Frontal cortex (tissue), 4 donors: Measurements from ENCODE around the gene SHOC2. TPM values are rescaled to one million over a fixed set of nuclear protein-coding genes. Genes with fewer than 3 reads are reported as not detected.

Experiments used
- DNase-seq, 2 donors: peaks; one replicate each; pipeline ENCODE4 v3.0.0; 2012; ENCODE audit warnings: low spot score in 2 of 2
- FAIRE-seq: peaks from 2 replicates; lab custom pipeline; 2012; peaks lifted over from hg19 to GRCh38; lab: Jason Lieb, UNC
- total RNA-seq: library from RNA; depleted of rRNA; stranded (reverse); fragments of >200 nt; gene quantifications from one replicate; pipeline ENCODE4 v1.2.3, GENCODE V29; 2014
- donor health status: control.
- donor health status: control.
- donor health status: control.

Gene SHOC2
- total RNA-seq, 1 donor from 2014 or later = 188 TPM

GRCh38 chr10:110976577-110976976, 57.2 kb downstream of the SHOC2 start:
- no peak for FAIRE-seq

GRCh38 chr10:110977662-110978061, 58.3 kb downstream of the SHOC2 start:
- DNase-seq (no peak), FAIRE-seq (no peak)

More at GRCh38 chr10:110976577-110976976, 57.2 kb downstream of the SHOC2 start:
- DNase-seq = no peak

GRCh38 chr10:110978204-110978603, 58.8 kb downstream of the SHOC2 start:
- FAIRE-seq = no peak
- DNase-seq = no peak

GRCh38 chr10:110979611-110980010, 60.2 kb downstream of the SHOC2 start:
- no peak for DNase-seq

GRCh38 chr10:110980807-110981206, 61.4 kb downstream of the SHOC2 start:
- DNase-seq (no peak), FAIRE-seq (no peak)

More at GRCh38 chr10:110979611-110980010, 60.2 kb downstream of the SHOC2 start:
- no peak for FAIRE-seq

GRCh38 chr10:110983466-110983865, 64.1 kb downstream of the SHOC2 start:
- no peak for DNase-seq
- no peak for FAIRE-seq

- FAIRE-seq = no peak
Observed at GRCh38 chr10:110985497-110986275, 66.3 kb downstream of the SHOC2 start.

GRCh38 chr10:110989016-110989415, 69.6 kb downstream of the SHOC2 start:
- no peak for DNase-seq
- FAIRE-seq = no peak

More at GRCh38 chr10:110985497-110986275, 66.3 kb downstream of the SHOC2 start:
- DNase-seq = no peak

GRCh38 chr10:110992006-110992800, 72.8 kb downstream of the SHOC2 start:
- FAIRE-seq = no peak
- DNase-seq = no peak

- FAIRE-seq (no peak), DNase-seq (no peak)
Observed at GRCh38 chr10:110993024-110993693, 73.8 kb downstream of the SHOC2 start.

GRCh38 chr10:110994406-110995086, 75.1 kb downstream of the SHOC2 start:
- DNase-seq = no peak
- FAIRE-seq = no peak

GRCh38 chr10:110995301-110995700, 75.9 kb downstream of the SHOC2 start:
- no peak for FAIRE-seq

GRCh38 chr10:110996256-110996655, 76.9 kb downstream of the SHOC2 start:
- FAIRE-seq (no peak), DNase-seq (no peak)

More at GRCh38 chr10:110995301-110995700, 75.9 kb downstream of the SHOC2 start:
- DNase-seq = no peak

- FAIRE-seq (no peak), DNase-seq (no peak)
Observed at GRCh38 chr10:111004016-111004415, 84.6 kb downstream of the SHOC2 start.

- DNase-seq (no peak), FAIRE-seq (no peak)
Observed at GRCh38 chr10:111007486-111007885, 88.1 kb downstream of the SHOC2 start.

GRCh38 chr10:111015181-111015580, 95.8 kb downstream of the SHOC2 start:
- FAIRE-seq = peak; percentile 53
- no peak for DNase-seq

- no peak for DNase-seq
- FAIRE-seq = no peak
Observed at GRCh38 chr10:111017098-111017497, 97.7 kb downstream of the SHOC2 start.

GRCh38 chr10:111018021-111018420, 98.6 kb downstream of the SHOC2 start:
- DNase-seq (no peak), FAIRE-seq (no peak)

- no peak for DNase-seq
- no peak for FAIRE-seq
Observed at GRCh38 chr10:111023060-111023459, 103.7 kb downstream of the SHOC2 start.
